Liver (tissue), 3 donors: ENCODE results near the gene ZMYND12.

Experiments
- CTCF ChIP-seq: fragments of 150-350 bp; IDR thresholded peaks from 2 replicates; pipeline ENCODE4 v1.5.1; 2017; ENCODE audit warnings: improper control_type of control experiment, low read depth, low read length; ENCODE audit not compliant: missing input control
- EGR1 ChIP-seq, 2 donors: IDR thresholded peaks; 2 replicates each; pipeline ENCODE4 v1.6.1; 2016 to 2018; ENCODE audit warnings: antibody characterized with exemption in 2 of 2, low read depth in 2 of 2
- GABPA ChIP-seq, 2 donors: IDR thresholded peaks in 1 of 2; conservative IDR thresholded peaks in 1 of 2; 2 replicates each; pipeline ENCODE4 v1.6.1; 2016; ENCODE audit warnings: antibody characterized with exemption in 2 of 2, mild to moderate bottlenecking in 1 of 2, moderate library complexity in 1 of 2
- HNF4G ChIP-seq: IDR thresholded peaks from 2 replicates; pipeline ENCODE4 v1.6.1; 2016; ENCODE audit warnings: antibody characterized with exemption
- JUND ChIP-seq, 2 donors: IDR thresholded peaks; 2 replicates each; pipeline ENCODE4 v1.6.1; 2016; ENCODE audit warnings: antibody characterized with exemption in 2 of 2
- MAX ChIP-seq: IDR thresholded peaks from 2 replicates; pipeline ENCODE4 v1.6.1; 2016; ENCODE audit warnings: antibody characterized with exemption
- RAD21 ChIP-seq, 2 donors: IDR thresholded peaks; 2 replicates each; pipeline ENCODE4 v1.6.1; 2016; ENCODE audit warnings: antibody characterized with exemption in 2 of 2, mild to moderate bottlenecking in 2 of 2
- REST ChIP-seq: IDR thresholded peaks from 2 replicates; pipeline ENCODE4 v1.6.1; 2016; ENCODE audit warnings: antibody characterized with exemption, mild to moderate bottlenecking
- RXRA ChIP-seq, 2 donors: IDR thresholded peaks; 2 replicates each; pipeline ENCODE4 v1.6.1; 2017 to 2018; ENCODE audit warnings: antibody characterized with exemption in 2 of 2, mild to moderate bottlenecking in 1 of 2
- TAF1 ChIP-seq: conservative IDR thresholded peaks from 2 replicates; pipeline ENCODE4 v1.6.1; 2016; ENCODE audit warnings: antibody characterized with exemption, mild to moderate bottlenecking
- YY1 ChIP-seq: IDR thresholded peaks from 2 replicates; pipeline ENCODE4 v1.6.1; 2016; ENCODE audit warnings: antibody characterized with exemption, mild to moderate bottlenecking
- ZBTB33 ChIP-seq: IDR thresholded peaks from 2 replicates; pipeline ENCODE4 v1.6.1; 2016; ENCODE audit warnings: antibody characterized with exemption
- donor health status: healthy.
- donor health status: healthy.

- TF ChIP-seq CTCF: no peak
- TF ChIP-seq HNF4G: no peak
- TF ChIP-seq TAF1: no peak
- TF ChIP-seq YY1: no peak
- no peak for TF ChIP-seq MAX
- TF ChIP-seq GABPA (IDR thresholded peaks at IDR 0.05 in 1 of 2, conservative IDR thresholded peaks at IDR 0.05 in 1 of 2): no peak
- TF ChIP-seq JUND (IDR thresholded peaks at IDR 0.05): no peak
- TF ChIP-seq RXRA (IDR thresholded peaks at IDR 0.05): no peak
- no peak for TF ChIP-seq ZBTB33
- no peak for TF ChIP-seq REST
- TF ChIP-seq RAD21 (IDR thresholded peaks at IDR 0.05): no peak
- no peak for TF ChIP-seq EGR1 (IDR thresholded peaks at IDR 0.05; ENCODE audit: low read depth in 2 of 2)
These were observed 28.6 kb downstream of the ZMYND12 start for GRCh38 chr1:42427240-42427639.
